ENCODE measurements around the gene MRGPRD.

Gene MRGPRD

GRCh38 chr11:68942095-68942620 is 38.6 kb downstream of the MRGPRD start:
- no peak for DNase-seq

- no peak for DNase-seq
Measured at GRCh38 chr11:68941324-68942094, 39.3 kb downstream of the MRGPRD start.

- no peak for DNase-seq
Measured at GRCh38 chr11:68940651-68941323, 40.0 kb downstream of the MRGPRD start.

GRCh38 chr11:68939583-68940555 is 40.9 kb downstream of the MRGPRD start:
- peak; percentile 16 for DNase-seq

- DNase-seq = no peak
Measured at GRCh38 chr11:68938816-68939582, 41.8 kb downstream of the MRGPRD start.

- no peak for DNase-seq
Measured at GRCh38 chr11:68938088-68938487, 42.7 kb downstream of the MRGPRD start.

GRCh38 chr11:68936676-68937620 is 43.8 kb downstream of the MRGPRD start:
- no peak for DNase-seq

- no peak for DNase-seq
Measured at GRCh38 chr11:68936358-68936636, 44.5 kb downstream of the MRGPRD start.

- DNase-seq = no peak
Measured at GRCh38 chr11:68935516-68936357, 45.0 kb downstream of the MRGPRD start.

- DNase-seq = no peak
Measured at GRCh38 chr11:68935066-68935465, 45.7 kb downstream of the MRGPRD start.

GRCh38 chr11:68934666-68935065 is 46.1 kb downstream of the MRGPRD start:
- no peak for DNase-seq

- no peak for DNase-seq
Measured at GRCh38 chr11:68934321-68934645, 46.5 kb downstream of the MRGPRD start.

- no peak for DNase-seq
Measured at GRCh38 chr11:68933605-68934320, 47.0 kb downstream of the MRGPRD start.

- DNase-seq = no peak
Measured at GRCh38 chr11:68932933-68933577, 47.7 kb downstream of the MRGPRD start.

- DNase-seq = no peak
Measured at GRCh38 chr11:68932358-68932757, 48.4 kb downstream of the MRGPRD start.

- no peak for DNase-seq
Measured at GRCh38 chr11:68931911-68932310, 48.9 kb downstream of the MRGPRD start.

GRCh38 chr11:68930991-68931855 is 49.6 kb downstream of the MRGPRD start:
- DNase-seq = no peak
